ENCODE data around the gene GRB10. TPM values are rescaled to one million over a fixed set of nuclear protein-coding genes. Genes with fewer than 3 reads are reported as not detected.

The GRB10 gene
- total and polyA plus RNA-seq, 2 experiments from 2014 or later = 35.0 to 154 TPM

- TF ChIP-seq REST (IDR thresholded peaks at IDR 0.05; ENCODE audit: unreplicated experiment) (no peak), EZH2phosphoT487 (IDR thresholded peaks at IDR 0.05; ENCODE audit: unreplicated experiment) (no peak), JUNB (IDR thresholded peaks at IDR 0.05; ENCODE audit: unreplicated experiment) (no peak)
Measured at GRCh38 chr7:50631639-50632038, 151.1 kb downstream of the GRB10 start (continued).

- ATAC-seq = no peak
- peaks cover 18% of the 10 kb centered on the region for H3K36me3 Mint-ChIP-seq (ENCODE audit: low read depth)
- H3K27ac Mint-ChIP-seq = peak overlapping the region; percentile 61
Measured at GRCh38 chr7:50631100-50631499, 151.6 kb downstream of the GRB10 start.

DNA sequence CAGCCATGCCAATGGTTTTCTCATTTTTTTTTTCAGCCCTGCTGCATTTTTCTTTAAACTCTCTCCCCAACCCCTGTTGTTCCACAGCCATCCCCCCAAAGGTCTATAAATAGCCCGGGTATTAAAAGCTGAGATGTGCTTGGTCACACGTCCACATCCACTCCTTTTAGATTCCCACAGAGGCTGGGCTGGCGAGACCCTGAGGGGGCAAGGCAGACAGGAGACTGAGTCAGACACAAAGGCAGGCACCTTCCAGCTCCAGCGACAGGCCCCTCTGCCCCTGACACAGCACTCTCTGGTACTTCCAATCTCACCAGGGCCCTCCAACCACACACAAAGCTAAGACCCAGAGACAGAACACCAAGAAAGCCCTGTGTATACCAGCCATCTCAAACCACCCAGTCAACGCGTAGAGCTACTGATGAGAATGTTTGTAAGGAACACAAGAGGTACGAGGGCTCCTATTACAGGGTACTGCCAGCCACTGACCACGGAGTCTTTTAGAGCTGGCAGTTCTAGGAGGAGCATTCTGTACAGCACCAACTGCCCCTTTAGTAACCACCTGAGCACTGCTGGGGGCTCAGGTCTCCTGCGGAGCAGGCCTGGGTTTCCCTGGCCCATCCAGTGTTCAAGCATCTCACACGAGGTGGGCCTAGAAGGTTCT, 153.3 kb downstream of the GRB10 start:
- Histone ChIP-seq H3K4me1 (ENCODE audit: insufficient read depth) (peaks cover 29% of the 10 kb centered on the region), H3F3A (replicated peaks; ENCODE audit: low read depth) (no peaks in the 10 kb centered on the region), H3K9me2 (ENCODE audit: insufficient read depth) (no peaks in the 10 kb centered on the region), H3K79me2 (replicated peaks; ENCODE audit: insufficient read depth) (peaks cover 64% of the 10 kb centered on the region), H3K4me3 (no peak overlapping the region), H3K27me3 (ENCODE audit: insufficient read depth) (no peaks in the 10 kb centered on the region), H2AFZ (no peak overlapping the region), H3K36me3 (ENCODE audit: insufficient read depth) (no peaks in the 10 kb centered on the region), H3K27ac (ENCODE audit: low read depth) (no peak overlapping the region), H3K4me2 (no peak overlapping the region), H4K20me1 (replicated peaks; ENCODE audit: insufficient read depth) (peaks cover 42% of the 10 kb centered on the region)
- Mint-ChIP-seq H3K27me3 (ENCODE audit: insufficient read depth, low read depth, poor library complexity) (peaks cover 12% of the 10 kb centered on the region), H3K36me3 (ENCODE audit: low read depth) (peaks cover 17% of the 10 kb centered on the region), H3K4me3 (no peak overlapping the region), H3K4me1 (peaks cover 47% of the 10 kb centered on the region), H3K9me3 (no peaks in the 10 kb centered on the region), H3K27ac (peak overlapping the region; percentile 44)
- DNase-seq (ENCODE audit: low spot score) (no peak), ATAC-seq (no peak)
- no peak for TF ChIP-seq ZNF331 (CRISPR knock-in tag; IDR thresholded peaks at IDR 0.05; ENCODE audit: low read depth)
- no peak for TF ChIP-seq JUNB (IDR thresholded peaks at IDR 0.05; ENCODE audit: unreplicated experiment)
- TF ChIP-seq, protein P1, sequence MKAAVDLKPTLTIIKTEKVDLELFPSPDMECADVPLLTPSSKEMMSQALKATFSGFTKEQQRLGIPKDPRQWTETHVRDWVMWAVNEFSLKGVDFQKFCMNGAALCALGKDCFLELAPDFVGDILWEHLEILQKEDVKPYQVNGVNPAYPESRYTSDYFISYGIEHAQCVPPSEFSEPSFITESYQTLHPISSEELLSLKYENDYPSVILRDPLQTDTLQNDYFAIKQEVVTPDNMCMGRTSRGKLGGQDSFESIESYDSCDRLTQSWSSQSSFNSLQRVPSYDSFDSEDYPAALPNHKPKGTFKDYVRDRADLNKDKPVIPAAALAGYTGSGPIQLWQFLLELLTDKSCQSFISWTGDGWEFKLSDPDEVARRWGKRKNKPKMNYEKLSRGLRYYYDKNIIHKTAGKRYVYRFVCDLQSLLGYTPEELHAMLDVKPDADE (IDR thresholded peaks at IDR 0.05) = no peak
- TF ChIP-seq NANOG (IDR thresholded peaks at IDR 0.05; ENCODE audit: borderline replicate concordance) = no peak
- no peak for TF ChIP-seq ZNF114 (CRISPR knock-in tag; IDR thresholded peaks at IDR 0.05)
- no peak for TF ChIP-seq POLR2AphosphoS5 (IDR thresholded peaks at IDR 0.05; ENCODE audit: low read depth)
- TF ChIP-seq EZH2phosphoT487 (IDR thresholded peaks at IDR 0.05; ENCODE audit: unreplicated experiment) = no peak
- TF ChIP-seq STAT1 (IDR thresholded peaks at IDR 0.05; ENCODE audit: unreplicated experiment) = no peak

More at GRCh38 chr7:50631100-50631499, 151.6 kb downstream of the GRB10 start:
- Mint-ChIP-seq H3K4me3 (no peak overlapping the region), H3K4me1 (peaks cover 47% of the 10 kb centered on the region), H3K27me3 (ENCODE audit: insufficient read depth, low read depth, poor library complexity) (peaks cover 9% of the 10 kb centered on the region), H3K9me3 (peaks cover 4% of the 10 kb centered on the region; the same call in 2 of the 3 replicates)
- Histone ChIP-seq H3K27me3 (ENCODE audit: insufficient read depth) (no peaks in the 10 kb centered on the region), H3K36me3 (ENCODE audit: insufficient read depth) (no peaks in the 10 kb centered on the region), H3F3A (replicated peaks; ENCODE audit: low read depth) (no peaks in the 10 kb centered on the region), H4K20me1 (replicated peaks; ENCODE audit: insufficient read depth) (peaks cover 47% of the 10 kb centered on the region), H2AFZ (no peak overlapping the region), H3K79me2 (replicated peaks; ENCODE audit: insufficient read depth) (peaks cover 79% of the 10 kb centered on the region), H3K9me2 (ENCODE audit: insufficient read depth) (no peaks in the 10 kb centered on the region), H3K27ac (ENCODE audit: low read depth) (peak overlapping the region; percentile 26; the same call in 1 of the 2 replicates), H3K4me2 (no peak overlapping the region), H3K4me1 (ENCODE audit: insufficient read depth) (peaks cover 29% of the 10 kb centered on the region), H3K4me3 (no peak overlapping the region)
- DNase-seq (ENCODE audit: low spot score) = no peak
- TF ChIP-seq JUNB (IDR thresholded peaks at IDR 0.05; ENCODE audit: unreplicated experiment) = no peak

Measured in GM23338 (cell line).